GOT3 (cell line): ENCODE results near the gene SPX.

ENCODE experiments used
- DNase-seq: peaks from one replicate; lab custom pipeline; 2025; ENCODE audit warnings: mixed read lengths; lab: John Stamatoyannopoulos, UW

SPX gene

DNA sequence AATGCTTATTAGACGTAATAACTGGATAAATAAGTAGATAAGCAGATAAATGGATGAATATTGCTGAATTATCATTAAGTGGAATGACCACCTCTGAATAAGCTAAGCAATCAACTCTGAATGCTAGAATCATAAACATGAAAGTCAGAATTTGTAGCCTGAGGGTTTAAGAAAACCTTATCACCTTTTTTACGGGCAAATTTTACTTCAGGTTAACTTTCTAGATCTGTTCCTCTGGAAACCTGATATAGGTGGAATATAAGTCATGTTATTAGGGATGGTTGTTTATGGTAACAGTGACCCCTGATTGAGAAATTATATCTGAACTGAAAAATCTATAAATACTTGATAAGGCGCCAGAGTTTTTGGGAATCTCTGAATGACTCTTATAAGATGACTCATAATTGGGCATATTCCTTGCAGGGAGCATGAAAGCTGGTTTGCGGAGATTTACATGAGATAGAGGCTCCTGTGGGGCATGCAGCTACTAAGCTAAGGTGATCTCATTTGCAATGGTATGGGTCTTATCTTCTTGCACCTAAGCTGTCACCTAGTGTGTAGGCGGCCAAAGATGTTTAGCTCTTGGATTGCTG, 12.1 kb downstream of the SPX start:
- DNase-seq: no peak

DNA sequence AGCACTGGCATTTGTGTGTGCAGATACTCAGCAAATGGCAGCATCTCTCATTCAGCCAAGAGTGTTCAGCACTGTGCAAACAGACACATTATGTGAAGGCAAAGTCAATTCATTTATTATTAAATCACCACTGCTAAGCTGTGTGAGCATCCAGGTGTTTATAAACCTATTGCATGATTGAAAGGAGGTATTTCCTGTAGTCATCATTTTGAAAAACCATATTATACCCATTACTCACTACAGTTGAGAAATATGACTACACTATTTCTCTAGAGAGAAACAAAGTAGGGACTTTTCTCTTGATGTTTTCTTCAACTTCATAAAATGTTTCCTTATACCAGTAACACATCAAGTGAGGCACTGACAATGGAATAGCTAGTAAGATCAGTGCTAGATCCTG, 13.7 kb downstream of the SPX start:
- DNase-seq: no peak

GRCh38 chr12:21541773-21542172, 15.7 kb downstream of the SPX start:
- no peak for DNase-seq

GRCh38 chr12:21542403-21542802, 16.3 kb downstream of the SPX start:
- DNase-seq: no peak

DNA sequence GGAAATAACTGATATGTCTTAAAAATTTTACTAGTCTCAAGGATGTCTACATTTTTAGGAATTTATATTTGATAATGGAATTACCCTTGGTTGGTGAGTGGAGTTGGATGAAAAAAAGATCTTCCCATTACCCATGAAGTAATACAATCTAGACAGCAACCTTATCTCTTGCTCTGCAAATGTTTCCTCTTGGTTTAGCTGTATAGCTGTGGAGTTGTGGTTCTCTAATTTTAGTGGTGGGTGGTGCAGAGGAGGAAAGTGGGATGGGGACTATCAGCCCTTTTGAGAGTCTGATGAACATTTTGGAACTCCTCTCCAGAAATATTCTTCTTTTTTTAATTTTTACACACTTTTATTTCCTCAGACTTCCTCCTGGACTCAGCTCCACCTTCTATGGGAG, 17.1 kb downstream of the SPX start:
- no peak for DNase-seq

DNA sequence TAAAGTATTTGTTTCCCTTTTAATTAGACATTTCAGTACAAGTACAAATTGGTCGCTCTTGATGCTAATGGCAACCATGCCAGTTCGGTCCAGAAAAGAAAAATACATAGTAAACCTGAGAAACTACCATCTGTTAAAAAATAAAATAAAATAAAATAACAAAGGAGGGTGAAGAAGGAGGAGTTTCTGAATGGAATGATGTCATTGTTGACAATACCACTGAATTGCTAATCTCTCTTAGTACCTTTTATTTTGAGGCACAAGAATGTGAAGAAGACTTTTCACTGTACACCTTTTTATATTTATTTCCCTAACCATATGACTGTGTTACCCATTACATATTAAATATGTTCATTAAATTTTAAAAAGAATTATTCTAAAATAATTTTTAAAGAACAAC, 19.5 kb downstream of the SPX start:
- no peak for DNase-seq

GRCh38 chr12:21546716-21547115, 20.6 kb downstream of the SPX start:
- no peak for DNase-seq

DNA sequence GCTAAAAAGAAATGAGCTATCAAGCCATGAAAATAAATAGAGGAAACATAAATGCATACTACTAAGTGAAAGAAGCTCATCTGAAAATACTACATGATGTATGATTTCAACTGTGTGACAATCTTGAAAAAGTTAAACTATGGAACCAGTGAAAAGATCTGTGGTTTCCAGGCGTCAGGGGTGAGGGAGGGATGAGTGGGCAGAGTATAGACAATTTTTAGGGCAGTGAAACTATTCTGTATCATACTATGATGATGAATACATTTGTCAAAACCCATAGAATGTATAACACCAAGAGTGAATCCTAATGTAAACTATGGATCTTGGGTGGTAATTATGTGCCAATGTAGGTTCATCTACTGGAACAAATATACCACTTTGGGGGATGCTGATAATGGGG, 21.3 kb downstream of the SPX start:
- no peak for DNase-seq

DNA sequence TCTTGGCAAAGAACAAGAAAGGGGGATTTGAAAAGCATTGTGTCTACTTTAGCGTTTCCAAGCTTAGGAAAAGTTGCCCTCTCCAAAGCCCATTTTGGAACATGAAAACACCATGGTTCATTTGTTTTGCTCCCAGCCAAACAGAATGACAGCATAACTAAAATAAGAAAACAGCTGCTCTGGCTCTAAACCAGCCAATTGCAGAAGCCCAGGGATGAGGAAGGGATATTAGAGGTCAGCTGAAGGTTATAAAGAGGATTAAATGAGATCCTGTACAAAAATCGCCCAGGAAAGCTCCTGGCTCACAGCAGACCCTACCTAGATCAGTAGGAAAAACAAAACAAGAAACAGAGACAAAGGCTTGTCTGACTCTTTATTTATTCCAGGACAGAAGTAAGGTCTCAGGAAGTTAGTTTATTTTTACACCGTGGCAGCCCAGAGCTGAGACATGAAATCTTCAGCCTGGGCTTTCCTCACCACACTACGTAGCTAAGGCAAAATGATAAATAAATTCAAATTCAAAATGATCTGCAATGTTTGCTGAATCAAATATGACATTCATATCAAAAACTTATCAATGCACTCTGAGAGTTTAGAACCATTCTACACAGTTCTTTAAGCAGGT, 25.9 kb downstream of the SPX start:
- no peak for DNase-seq

DNA sequence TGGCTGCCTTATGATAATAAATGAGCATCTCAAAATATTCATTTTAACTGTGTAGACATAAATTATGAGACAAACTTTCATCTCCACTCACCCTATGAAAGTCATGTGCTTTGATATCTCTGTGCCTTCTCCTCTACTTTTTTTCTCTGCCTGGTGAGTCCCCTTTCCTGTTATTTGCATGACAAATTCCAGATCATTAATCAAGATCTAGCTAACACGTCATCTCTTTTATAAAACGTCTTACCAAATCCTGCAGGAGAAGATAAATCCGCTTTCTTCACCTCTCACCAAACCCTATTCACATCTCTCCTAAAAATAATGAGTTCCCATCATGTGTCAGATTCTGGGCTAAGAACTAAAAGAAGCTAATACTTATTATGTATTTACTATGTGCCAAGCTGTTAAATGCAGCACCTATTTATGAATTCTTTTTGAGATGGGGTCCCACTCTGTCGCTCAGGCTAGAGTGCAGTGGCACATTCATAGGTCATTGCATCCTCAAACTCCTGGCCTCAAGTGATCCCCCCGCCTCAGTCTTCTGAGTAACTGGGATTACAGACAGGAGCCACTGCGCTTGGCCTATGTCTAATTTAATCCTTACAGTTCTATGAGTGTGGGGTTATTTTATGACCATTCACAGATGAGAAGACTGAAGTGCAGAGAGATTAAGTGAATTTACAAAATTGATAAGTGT, 26.7 kb downstream of the SPX start:
- no peak for DNase-seq

DNA sequence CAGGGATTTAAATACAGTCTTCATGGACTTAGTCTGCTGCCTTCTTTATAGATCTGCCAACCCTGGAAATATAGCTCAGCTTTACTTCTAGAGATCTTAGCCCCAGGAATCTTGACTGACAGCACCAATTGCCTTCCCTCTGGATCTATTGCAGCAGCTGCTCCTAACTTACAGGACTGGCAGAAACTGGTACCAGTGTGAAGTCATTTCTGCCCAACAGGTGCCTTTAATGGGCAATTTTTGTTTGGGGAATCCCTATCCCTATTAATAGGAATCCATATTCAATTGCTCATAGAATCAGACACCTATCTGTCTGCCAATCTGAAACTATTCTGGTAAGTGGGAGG, 27.2 kb downstream of the SPX start:
- DNase-seq: no peak

- DNase-seq: no peak
Measured at GRCh38 chr12:21558100-21558679, 32.1 kb downstream of the SPX start.

- DNase-seq: no peak
Measured at GRCh38 chr12:21559855-21560569, 33.9 kb downstream of the SPX start.

GRCh38 chr12:21561158-21561557, 35.1 kb downstream of the SPX start:
- no peak for DNase-seq

DNA sequence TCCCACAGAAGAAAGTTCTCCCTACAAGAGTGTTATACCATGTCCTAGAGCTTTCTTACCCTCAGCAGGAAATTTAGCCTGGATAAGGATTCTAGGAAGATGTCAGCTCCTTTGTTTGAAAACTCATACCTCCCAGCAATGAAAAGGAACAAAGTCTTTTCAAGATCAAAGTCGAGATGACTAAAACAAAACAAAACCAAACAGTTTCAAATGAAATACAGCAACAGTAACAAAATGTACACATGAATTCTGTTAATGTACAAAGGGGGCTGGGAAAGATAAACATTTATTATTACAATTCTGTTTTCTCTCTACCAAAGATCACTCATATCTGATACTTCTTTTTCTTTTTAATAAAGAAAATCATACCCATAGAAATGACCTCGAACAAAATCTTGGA, 36.8 kb downstream of the SPX start:
- no peak for DNase-seq

- DNase-seq: no peak
Measured at GRCh38 chr12:21566223-21566906, 40.3 kb downstream of the SPX start.

DNA sequence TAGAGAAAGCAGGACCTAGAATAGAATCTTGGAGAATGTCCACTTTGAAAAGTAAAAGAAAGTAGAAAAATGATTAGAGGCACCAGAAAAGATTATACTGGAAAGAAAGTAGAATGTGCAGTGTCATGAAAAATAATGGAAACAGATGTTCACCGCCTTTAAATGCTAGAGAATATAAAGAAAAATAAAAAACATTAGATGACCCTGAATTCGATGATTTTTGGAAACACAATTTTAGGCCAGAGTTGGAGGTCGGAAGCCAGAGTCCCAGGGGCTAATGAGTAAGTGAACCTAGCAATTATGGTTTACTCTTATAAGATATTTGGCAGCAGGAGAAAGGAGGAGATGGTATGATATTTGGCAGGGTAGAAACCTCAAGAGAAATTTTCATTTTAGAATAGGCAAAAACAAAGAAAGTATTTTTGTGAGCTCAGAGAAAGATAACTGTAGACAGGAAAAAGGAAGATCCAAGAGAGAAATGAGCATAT, 40.9 kb downstream of the SPX start:
- no peak for DNase-seq

- DNase-seq: no peak
Measured at GRCh38 chr12:21568115-21568514, 42.0 kb downstream of the SPX start.

GRCh38 chr12:21571046-21571445, 45.0 kb downstream of the SPX start:
- no peak for DNase-seq

DNA sequence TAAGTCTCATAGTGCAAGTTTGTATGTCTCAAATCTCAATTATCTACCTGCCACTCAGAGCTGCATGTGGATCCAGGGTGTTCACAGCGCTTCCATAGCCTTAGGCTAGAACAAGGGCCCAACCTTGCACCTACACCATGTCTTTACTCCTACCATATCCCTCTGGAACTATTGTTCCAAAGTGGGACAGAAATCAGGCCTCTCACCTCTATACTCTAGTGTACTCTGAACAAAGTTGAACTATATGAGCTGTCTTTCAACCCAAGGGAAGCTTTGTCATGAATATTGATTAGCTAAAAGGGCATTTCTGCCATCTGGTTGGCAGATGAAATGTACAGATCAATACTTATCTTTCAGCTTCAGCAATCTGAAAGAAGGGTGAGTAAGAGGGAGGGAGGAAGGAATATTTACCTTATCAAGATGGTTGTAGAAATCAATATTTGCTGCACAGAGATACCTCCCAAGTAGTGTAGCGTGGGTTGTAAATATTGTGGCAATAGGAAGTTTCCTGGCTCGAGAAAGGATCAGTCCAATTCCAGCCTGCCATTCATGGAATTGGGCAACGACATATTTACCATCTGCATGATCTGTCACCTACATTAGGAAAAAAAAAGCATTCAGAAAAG, 47.8 kb downstream of the SPX start:
- DNase-seq: no peak

DNA sequence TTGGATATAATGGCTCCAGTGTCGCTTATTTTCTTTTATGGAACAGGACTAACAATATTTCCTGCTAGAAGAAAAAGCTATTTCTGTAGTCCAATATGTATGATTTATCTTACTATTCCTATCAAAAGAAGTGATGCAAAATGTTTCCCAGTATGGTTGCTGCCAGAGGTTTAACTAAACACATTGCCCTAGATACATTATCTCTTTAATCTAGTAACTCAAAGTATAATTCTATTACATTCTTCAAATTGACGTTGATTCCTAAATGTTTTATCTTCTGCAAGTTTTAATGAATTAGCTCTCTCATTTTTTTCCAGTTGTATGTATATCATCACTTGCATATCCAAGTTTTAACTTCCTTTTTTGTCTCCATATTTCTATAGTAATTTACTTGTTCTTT, 50.3 kb downstream of the SPX start:
- no peak for DNase-seq

- no peak for DNase-seq
Measured at GRCh38 chr12:21577516-21577915, 51.4 kb downstream of the SPX start.
